Forelimb muscle (tissue), 1 donor: ENCODE results near the gene SNAP47. TPM values are rescaled to one million over a fixed set of nuclear protein-coding genes. Genes with fewer than 3 reads are reported as not detected.

Source experiments
- DNase-seq: peaks from one replicate; pipeline ENCODE4 v3.0.0-alpha.2; 2013; ENCODE audit warnings: low read depth
- polyA plus RNA-seq: library from polyadenylated mRNA; unstranded; fragments of 120-200 nt; gene quantifications from one replicate; pipeline ENCODE4 v1.2.1, GENCODE V29; 2013; ENCODE audit not compliant: insufficient read length

The SNAP47 gene
- polyA plus RNA-seq, 1 donor: 32.2 TPM

DNA sequence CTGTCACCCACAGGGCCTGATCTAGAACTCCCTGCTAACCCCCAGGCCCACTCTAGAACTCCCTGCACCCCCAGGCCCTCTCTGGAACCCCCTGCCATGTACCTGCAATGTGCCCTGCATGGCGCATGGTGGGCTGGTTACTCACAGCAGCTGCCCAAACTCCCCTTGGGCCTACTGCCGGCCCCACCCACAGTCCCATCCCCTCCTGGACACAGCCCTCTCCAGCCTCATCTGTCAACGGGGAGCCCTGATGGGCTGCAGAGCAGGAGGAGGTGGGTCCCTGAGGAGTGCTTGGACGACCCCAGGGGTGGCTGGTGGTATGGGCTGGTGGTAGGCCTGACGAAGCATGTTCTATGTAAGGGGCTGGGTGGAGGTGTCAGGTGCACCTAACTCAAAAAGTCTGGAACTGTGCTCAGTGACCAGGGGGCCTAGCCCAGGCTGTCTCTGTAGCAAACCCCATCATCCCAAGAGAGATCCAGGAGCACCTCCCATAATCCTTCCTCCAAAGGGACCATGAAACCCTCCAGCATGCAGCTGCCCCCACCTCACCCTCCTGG lies 61.2 kb downstream of the SNAP47 start:
- DNase-seq: no peak

DNA sequence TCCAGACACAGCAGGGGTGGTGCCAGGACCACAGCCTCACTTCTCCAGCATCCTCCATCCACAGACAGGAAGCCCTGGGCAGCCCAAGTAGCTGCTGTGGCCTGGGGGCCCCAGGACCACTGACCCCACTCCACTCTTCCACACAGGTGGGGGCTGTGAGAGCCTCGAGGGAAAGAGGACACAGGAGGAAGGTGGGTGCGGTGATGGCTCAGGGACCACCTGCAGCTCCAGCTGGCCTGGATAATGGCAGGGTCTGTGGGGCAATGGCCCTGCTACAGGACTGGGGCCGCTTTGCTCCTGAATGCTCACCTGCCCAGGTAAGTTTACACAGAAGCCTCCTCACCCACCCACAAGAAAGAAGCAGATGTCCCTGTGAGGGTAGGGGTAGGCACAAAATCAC lies 61.9 kb downstream of the SNAP47 start:
- DNase-seq: no peak

DNA sequence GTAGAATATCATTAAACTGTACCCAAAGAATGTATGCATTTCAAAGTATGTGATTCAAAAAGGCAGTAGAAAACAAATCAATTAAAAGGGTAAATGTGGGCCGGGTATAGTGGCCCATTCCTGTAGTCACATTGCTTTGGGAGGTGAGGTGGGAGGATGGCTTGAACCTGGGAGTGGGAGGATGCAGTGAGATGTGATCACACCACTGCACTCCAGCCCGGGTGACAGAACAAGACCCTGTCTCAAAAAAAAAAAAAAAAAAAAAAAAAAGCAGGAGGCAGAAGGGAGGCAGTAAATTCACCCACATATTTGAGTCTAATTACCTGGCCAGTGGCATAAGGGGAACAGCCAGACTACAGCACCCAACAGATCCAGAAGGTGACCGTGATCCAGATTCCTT lies 62.4 kb downstream of the SNAP47 start:
- no peak for DNase-seq

DNA sequence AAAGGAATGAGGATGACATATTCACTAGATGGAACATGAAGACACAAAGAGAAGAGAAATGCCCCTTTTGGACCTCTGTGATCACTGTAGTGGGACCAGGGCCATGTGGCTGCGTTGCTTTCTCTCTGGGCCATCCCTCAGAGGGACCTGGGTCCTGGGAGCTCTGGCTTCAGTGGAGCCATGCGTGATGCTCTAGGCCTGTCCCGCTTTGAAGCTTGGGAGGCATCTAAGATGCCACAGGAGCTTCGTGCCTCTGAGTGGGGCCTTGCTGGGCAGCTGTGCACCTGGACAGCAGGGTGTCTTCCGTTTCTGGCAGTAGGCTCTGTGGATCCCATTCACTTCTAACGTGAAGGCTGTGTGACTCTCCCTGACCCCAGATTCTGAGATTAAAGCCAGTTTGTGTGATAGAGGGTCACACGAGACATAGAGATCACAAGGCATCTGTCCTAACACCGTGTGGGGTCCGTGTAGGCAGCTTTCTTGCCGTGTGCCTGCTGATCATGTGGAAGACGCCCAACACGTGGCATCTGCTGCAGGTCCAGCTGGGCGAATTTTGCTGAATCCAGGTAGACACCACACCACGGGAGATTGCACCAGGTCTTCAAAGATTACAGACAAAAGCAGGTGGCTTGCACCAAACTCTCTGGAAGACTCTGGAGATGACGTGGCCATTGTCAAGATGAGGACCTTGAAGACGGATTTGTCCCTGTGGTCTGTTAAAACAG lies 63.0 kb downstream of the SNAP47 start:
- DNase-seq: no peak

DNA sequence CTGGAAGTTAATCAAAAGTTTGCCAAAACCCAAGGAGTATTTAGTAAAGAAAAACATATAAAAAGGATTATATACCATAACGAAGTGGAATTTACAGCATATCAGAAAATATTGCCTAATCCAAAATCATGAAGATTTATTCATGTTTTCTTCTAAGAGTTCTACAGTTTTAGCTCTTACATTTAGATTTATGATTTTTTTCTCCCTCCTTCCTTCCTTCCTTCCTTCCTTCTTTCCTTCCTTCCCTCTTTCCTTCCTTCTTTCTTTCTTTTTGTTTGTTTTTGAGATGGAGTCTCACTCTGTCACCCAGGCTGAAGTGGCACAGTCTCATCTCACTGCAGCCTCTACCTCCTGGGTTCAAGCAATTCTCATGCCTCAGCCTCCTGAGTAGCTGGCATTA lies 64.5 kb downstream of the SNAP47 start:
- no peak for DNase-seq

DNA sequence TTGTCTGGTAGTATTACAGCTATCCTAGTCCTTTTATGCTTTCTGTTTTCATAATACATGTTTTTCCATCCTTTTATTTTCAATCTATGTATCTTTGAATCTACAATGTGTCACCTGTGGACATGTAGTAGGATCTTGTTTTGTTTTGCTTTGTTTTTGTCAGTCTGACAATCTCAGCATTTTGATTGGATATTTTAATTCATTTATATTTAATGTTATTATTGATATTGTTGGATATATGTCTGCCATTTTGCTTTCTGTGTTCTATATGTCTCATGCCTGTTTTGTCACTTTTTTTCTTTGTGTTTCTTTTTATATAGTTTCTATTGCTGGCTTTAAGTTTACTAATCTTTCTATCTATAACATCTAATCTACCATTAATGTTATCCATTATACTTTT lies 68.7 kb downstream of the SNAP47 start:
- no peak for DNase-seq

DNA sequence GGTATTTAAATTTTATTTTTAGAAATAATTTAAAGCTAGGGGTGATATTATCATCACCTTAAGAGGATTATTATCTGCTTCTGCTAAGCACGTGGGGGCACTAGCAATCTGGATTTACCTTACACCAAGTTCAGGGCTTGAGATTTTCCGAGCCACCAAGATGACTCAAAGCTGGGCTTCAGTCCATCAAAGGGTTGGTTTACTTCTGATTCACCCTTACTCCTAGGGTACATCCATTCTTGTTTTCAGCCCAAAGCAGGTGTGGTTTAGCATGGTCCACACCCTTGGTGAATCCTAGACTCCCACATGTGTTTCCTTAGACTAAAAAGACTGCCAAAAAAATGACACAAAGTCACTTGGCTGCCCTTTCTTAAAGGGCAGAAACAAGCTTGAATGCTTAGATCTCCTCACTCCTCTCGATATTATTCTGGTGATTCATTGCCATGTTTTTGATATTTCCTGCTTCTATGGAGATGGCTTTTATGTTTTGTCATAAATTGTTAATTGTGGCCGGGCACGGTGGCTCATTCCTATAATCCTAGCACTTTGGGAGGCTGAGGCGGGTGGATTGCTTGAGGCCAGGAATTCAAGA lies 70.5 kb downstream of the SNAP47 start:
- no peak for DNase-seq

DNA sequence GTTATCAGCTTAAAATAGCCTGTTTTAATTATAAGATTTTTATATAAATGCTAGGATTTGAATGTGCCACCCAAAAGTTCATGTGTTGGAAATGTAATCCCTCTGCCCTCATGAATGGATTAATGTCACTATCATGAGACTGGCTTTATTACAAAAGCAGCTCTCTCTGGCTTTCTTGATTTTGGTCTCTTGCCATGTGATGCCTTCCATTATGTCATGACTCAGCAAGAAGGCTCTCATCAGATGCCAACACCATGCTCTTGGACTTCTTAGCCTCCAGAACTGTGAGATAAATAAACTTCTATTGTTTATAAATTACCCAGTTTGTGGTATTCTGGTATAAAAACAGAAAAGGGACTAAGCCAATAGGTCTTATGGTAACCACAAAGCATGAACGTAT lies 73.3 kb downstream of the SNAP47 start:
- no peak for DNase-seq

DNA sequence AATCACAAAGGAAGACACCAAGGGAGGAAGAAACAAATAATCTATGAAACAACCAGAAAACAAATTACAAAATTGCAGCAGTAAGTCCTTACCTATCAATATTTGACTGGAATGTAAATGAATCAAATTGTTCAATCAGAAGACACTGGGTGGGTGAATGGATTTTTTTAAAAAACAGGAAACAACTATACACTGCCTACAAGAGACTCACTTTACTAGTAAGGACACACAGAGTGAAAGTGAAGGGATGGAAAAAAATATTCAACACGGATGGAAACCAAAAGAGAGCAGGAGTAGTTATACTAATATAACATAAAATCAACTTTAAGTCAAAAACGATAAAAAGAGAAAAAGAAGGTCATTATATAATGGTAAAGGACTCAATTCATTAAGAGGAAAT lies 73.8 kb downstream of the SNAP47 start:
- DNase-seq: no peak

DNA sequence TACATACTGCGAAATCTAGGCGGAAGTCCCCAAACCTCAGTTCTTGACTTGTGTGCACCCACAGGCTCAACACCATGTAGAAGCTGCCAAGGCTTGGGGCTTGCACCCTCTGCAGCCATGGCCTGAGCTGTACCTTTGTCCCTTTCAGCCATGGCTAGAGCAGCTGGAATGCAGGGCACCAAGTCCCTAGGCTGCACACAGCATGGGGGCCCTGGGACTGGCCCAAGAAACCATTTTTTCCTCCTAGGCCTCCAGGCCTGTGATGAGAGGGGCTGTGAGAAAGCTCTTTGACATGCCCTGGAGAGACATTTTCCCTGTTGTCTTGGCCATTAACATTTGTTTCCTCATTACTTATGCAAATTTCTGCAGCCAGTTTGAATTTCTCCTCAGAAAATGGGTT lies 78.7 kb downstream of the SNAP47 start:
- no peak for DNase-seq

DNA sequence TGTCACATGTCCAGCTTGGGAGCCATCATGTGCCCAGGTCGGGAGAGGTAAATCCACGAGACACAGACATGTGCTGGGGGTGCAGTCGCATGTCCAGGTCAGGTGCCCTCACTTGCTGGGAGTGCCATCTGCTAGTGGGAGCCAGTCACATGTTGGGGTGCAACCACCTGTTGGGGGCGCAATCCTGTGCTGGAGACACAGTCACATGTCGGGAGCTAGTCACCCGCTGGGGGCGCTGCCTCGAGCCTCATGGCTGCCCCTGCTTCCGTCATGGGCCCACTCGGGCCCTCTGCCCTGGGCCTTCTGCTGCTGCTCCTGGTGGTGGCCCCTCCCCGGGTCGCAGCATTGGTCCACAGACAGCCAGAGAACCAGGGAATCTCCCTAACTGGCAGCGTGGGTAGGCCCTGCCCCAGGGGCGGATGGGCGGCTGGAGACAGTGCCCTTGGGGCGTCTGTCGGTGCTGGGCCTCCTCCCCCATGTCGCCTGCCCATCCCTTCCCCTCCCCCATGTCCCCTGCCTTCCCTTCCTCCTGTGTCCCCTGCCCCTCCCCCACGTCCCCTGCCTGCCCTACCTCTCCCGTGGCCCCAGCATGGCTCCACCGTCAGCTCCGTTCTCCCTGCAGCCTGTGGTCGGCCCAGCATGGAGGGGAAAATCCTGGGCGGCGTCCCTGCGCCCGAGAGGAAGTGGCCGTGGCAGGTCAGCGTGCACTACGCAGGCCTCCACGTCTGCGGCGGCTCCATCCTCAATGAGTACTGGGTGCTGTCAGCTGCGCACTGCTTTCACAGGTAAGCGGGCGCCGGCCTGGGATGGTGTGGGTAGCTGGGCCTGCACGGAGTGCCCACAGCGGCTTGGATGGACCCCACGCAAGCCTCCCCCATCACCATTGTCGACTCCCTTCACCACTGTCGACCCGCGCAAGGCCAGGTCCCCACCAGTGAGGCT lies 80.5 kb downstream of the SNAP47 start, which contains the start of gene PRSS38:
Gene PRSS38 (plus strand): TSS at position 208 of the 942 bp plus-strand sequence. CDS start 42 bp downstream, at position 250.
- DNase-seq: no peak

DNA sequence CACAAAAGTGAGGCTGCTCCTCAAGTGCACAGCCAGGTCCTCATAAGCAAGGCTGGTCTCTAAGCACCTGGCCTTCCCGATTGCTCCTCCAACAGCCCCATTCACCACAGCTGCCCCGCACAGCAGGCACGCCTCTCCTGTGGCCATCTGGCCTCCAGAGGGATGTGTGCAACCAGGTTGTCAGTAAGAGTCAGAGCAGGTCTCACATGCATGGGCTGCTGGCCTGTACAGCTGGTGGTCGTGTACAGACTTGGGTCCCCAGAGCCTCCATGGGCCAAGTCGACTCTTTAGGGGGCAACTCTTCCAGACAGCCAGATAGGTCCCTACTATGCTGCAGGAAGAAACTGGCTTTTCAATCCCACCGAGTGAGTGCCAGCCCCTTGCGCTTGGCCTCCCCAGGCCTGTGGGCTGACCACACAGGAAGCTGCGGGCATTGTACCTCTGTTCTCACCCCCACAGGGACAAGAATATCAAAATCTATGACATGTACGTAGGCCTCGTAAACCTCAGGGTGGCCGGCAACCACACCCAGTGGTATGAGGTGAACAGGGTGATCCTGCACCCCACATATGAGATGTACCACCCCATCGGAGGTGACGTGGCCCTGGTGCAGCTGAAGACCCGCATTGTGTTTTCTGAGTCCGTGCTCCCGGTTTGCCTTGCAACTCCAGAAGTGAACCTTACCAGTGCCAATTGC lies 81.7 kb downstream of the SNAP47 start:
- DNase-seq: no peak

DNA sequence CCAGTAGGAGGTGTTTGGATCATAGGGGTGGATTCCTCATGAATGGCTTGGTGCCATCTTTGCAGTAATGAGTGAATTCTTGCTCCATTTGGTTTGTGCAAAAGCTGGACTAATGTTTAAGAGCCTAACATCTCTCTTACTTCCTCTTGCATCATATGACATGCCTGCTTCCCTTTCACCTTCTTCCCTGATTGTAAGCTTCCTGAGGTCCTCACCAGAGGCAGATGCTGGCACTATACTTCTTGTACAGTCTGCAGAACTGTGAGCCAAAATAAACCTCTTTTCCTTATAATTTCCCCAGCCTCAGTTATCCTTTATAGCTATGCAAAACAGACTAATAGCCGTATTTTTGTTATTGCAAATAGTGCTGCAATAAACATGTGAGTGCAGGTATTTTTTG lies 88.3 kb downstream of the SNAP47 start:
- no peak for DNase-seq

DNA sequence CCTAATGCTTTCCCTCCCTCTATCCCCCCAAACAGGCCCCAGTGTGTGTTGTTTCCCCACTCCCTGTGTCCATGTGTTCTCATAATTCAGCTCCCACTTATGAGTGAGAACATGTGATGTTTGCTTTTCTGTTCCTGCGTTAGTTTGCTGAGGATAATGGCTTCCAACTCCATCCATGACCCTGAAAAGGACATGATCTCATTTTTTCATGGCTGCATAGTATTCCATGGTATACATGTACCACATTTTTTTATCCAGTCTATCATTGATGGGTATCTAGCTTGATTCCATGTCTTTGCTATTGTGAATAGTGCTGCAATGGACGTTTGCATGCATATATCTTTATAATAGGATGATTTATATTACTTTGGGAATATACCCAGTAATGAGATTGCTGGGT lies 89.0 kb downstream of the SNAP47 start:
- DNase-seq: no peak

DNA sequence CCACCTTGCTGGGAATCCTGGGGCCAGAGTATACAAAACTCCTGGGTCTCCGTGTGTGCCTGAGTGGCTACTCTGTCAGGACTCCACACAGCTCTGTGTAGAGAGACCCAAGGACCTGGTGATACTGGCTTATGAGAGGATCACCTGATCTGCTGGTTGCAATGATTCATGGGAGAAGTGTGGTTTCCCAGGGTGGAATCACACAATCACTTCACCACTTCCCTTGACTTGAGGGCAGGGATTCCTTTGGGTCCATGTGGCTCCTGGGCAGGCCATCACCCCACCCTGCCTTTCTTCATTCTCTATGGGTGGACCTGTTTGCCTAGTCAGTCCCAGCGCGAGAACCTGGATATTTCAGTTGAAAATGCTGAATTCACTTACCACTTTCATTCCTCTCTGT lies 93.6 kb downstream of the SNAP47 start:
- no peak for DNase-seq

Other genes with a start within 250 kb of the SNAP47 start
- gene ZNF678, start 171.9 kb upstream of the SNAP47 start, polyA plus RNA-seq: 9.5 TPM
- 16.0 TPM for gene JMJD4, start 133 bp upstream of the SNAP47 start, polyA plus RNA-seq
- not detected for gene PRSS38, start 80.2 kb downstream of the SNAP47 start, polyA plus RNA-seq
- gene WNT9A, start 212.5 kb downstream of the SNAP47 start, polyA plus RNA-seq: 11.2 TPM